ENCODE data around the gene C15orf39. TPM values are rescaled to one million over a fixed set of nuclear protein-coding genes. Genes with fewer than 3 reads are reported as not detected.

C15orf39 gene
- total RNA-seq, 4 donors from 2014 or later: 12.3 to 33.3 (median 21.5) TPM

- TF ChIP-seq POLR2A (IDR thresholded peaks at IDR 0.05) (no peak), CTCF (IDR thresholded peaks at IDR 0.05) (no peak)
- no peak for DNase-seq
- Histone ChIP-seq H3K27ac (peak overlapping the region; percentile 95 to 99 (median 97)), H3K36me3 (peaks cover 0 to 8% (median 0%) of the 10 kb centered on the region in 3 donors), H3K4me1 (peaks cover 34 to 62% (median 45%) of the 10 kb centered on the region in 3 donors), H3K4me3 (peak overlapping the region; percentile 75 to 98 (median 90)), H3K9me3 (no peaks in the 10 kb centered on the region), H3K27me3 (no peaks in the 10 kb centered on the region)
- 4 to 13% methylated on average over 7 to 9 of the region's 21 CpGs for WGBS, 2 donors
- intact Hi-C loops (cut with DNase I): no loop called here
Observed at GRCh38 chr15:75200765-75201615, 692 bp upstream of the C15orf39 start.

GRCh38 chr15:75202251-75203016 lies 752 bp downstream of the C15orf39 start:
- intact Hi-C loops (cut with DNase I): no loop called here
- H3K4me1 ChIP-seq: peaks cover 34 to 75% (median 45%) of the 10 kb centered on the region in 3 donors
- 0% methylated on average over 10 of the region's 71 CpGs; no CpG with 5 or more reads in 1 of the 2 donors for WGBS, 2 donors

GRCh38 chr15:75203017-75203907 lies 1.6 kb downstream of the C15orf39 start:
- 5 to 8% methylated on average over 10 to 16 of the region's 18 CpGs for WGBS, 2 donors
- TF ChIP-seq POLR2A (IDR thresholded peaks at IDR 0.05) (no peak), CTCF (IDR thresholded peaks at IDR 0.05) (no peak)
- Histone ChIP-seq H3K4me1 (peaks cover 34 to 82% (median 45%) of the 10 kb centered on the region in 3 donors), H3K36me3 (peaks cover 12 to 31% (median 19%) of the 10 kb centered on the region in 3 donors), H3K4me3 (peak overlapping the region; percentile 75 to 98 (median 90)), H3K27ac (peak overlapping the region; percentile 95 to 99 (median 97)), H3K9me3 (no peaks in the 10 kb centered on the region), H3K27me3 (no peaks in the 10 kb centered on the region)
- intact Hi-C loops (cut with DNase I): no loop called here
- DNase-seq: no peak

More at GRCh38 chr15:75202251-75203016, 752 bp downstream of the C15orf39 start:
- TF ChIP-seq CTCF (IDR thresholded peaks at IDR 0.05): peak in 1 of 6 experiments; percentile 1
- peak in 2 of 4 donors; percentile 38 for TF ChIP-seq POLR2A (IDR thresholded peaks at IDR 0.05)
- Histone ChIP-seq H3K27me3 (no peaks in the 10 kb centered on the region), H3K4me3 (peak overlapping the region; percentile 75 to 98 (median 90)), H3K27ac (peak overlapping the region; percentile 95 to 99 (median 97)), H3K9me3 (no peaks in the 10 kb centered on the region), H3K36me3 (peaks cover 7 to 23% (median 11%) of the 10 kb centered on the region in 3 donors)
- DNase-seq: peak; percentile 38

GRCh38 chr15:75203908-75204263 lies 2.2 kb downstream of the C15orf39 start:
- H3K9me3 ChIP-seq: no peaks in the 10 kb centered on the region
- H3K36me3 ChIP-seq: peaks cover 18 to 37% (median 25%) of the 10 kb centered on the region in 3 donors
- WGBS, 2 donors: 20% methylated on average over 1 of the region's 1 CpG; no CpG with 5 or more reads in 1 of the 2 donors
- H3K27me3 ChIP-seq: no peaks in the 10 kb centered on the region
- H3K4me1 ChIP-seq: peaks cover 34 to 84% (median 45%) of the 10 kb centered on the region in 3 donors
- no peak for DNase-seq
- peak overlapping the region; percentile 95 to 99 (median 97) for H3K27ac ChIP-seq
- intact Hi-C loops (cut with DNase I): no loop called here
- TF ChIP-seq CTCF (IDR thresholded peaks at IDR 0.05) (no peak), POLR2A (IDR thresholded peaks at IDR 0.05) (no peak)
- peak overlapping the region; percentile 75 to 98 (median 90) for H3K4me3 ChIP-seq
